Loucy (cell line): ENCODE results near the gene RPS27L.

Source experiments
- H2AFZ ChIP-seq: fragments of 200-600 bp; sonication (generic); 2 replicates; pipeline ENCODE4 v1.6.0; 2016; ENCODE audit warnings: antibody characterized with exemption, mild to moderate bottlenecking, low read length, moderate library complexity
- H3F3A ChIP-seq: fragments of 200-600 bp; 2 replicates; pipeline ENCODE4 v1.6.0; 2016; ENCODE audit warnings: antibody characterized with exemption, low read depth, mild to moderate bottlenecking
- H3K27me3 ChIP-seq: fragments of 200-600 bp; sonication (generic); 2 replicates; pipeline ENCODE4 v1.6.1; 2014; ENCODE audit warnings: low read length, mild to moderate bottlenecking; ENCODE audit not compliant: insufficient read depth, poor library complexity, severe bottlenecking
- H3K36me3 ChIP-seq: fragments of 200-600 bp; sonication (generic); 2 replicates; pipeline ENCODE4 v1.6.1; 2016; ENCODE audit warnings: low read length; ENCODE audit not compliant: insufficient read depth
- H3K4me1 ChIP-seq: fragments of 200-600 bp; sonication (generic); 2 replicates; pipeline ENCODE4 v1.5.1; 2014; ENCODE audit warnings: low read length, mild to moderate bottlenecking; ENCODE audit not compliant: insufficient read depth, poor library complexity, severe bottlenecking
- H3K4me2 ChIP-seq: fragments of 200-600 bp; sonication (generic); 2 replicates; pipeline ENCODE4 v1.6.0; 2014; ENCODE audit warnings: antibody characterized with exemption, low read length, low read depth, mild to moderate bottlenecking; ENCODE audit not compliant: poor library complexity, severe bottlenecking
- H3K4me3 ChIP-seq: fragments of 200-600 bp; sonication (generic); 2 replicates; pipeline ENCODE4 v1.5.1; 2014; ENCODE audit warnings: low read length, mild to moderate bottlenecking, mixed read lengths; ENCODE audit not compliant: poor library complexity, severe bottlenecking
- H3K79me2 ChIP-seq: fragments of 200-600 bp; sonication (generic); 2 replicates; pipeline ENCODE4 v1.6.1; 2014; ENCODE audit warnings: low read length; ENCODE audit not compliant: insufficient read depth
- H3K9ac ChIP-seq: fragments of 200-600 bp; sonication (generic); 2 replicates; pipeline ENCODE4 v1.6.0; 2014; ENCODE audit warnings: mild to moderate bottlenecking, low read depth, low read length, moderate library complexity; ENCODE audit not compliant: poor library complexity, severe bottlenecking
- H3K9me2 ChIP-seq: fragments of 200-600 bp; sonication (generic); replicated peaks from 2 replicates; pipeline ENCODE4 v1.6.1; 2016; ENCODE audit warnings: low read depth, low read length, mixed read lengths
- H3K9me3 ChIP-seq: fragments of 200-600 bp; sonication (generic); 2 replicates; pipeline ENCODE4 v1.6.1; 2014; ENCODE audit warnings: mild to moderate bottlenecking, antibody characterized with exemption, low read length, low read depth; ENCODE audit not compliant: insufficient read depth
- H4K20me1 ChIP-seq: fragments of 200-600 bp; sonication (generic); 2 replicates; pipeline ENCODE4 v1.6.0; 2014; ENCODE audit warnings: antibody characterized with exemption, low read length, mild to moderate bottlenecking; ENCODE audit not compliant: insufficient read depth, poor library complexity, severe bottlenecking
- CTCF ChIP-seq: fragments of 200-600 bp; sonication (generic); conservative IDR thresholded peaks from 2 replicates; pipeline ENCODE4 v1.5.1; 2014; ENCODE audit warnings: mild to moderate bottlenecking, antibody characterized with exemption, low read length
- EZH2phosphoT487 ChIP-seq: fragments of 200-600 bp; IDR thresholded peaks from 2 replicates; pipeline ENCODE4 v1.6.1; 2018; ENCODE audit warnings: antibody characterized with exemption, mild to moderate bottlenecking, moderate library complexity, borderline replicate concordance

The RPS27L gene

GRCh38 chr15:63111481-63111880, 45.8 kb downstream of the RPS27L start:
- H3K4me3 ChIP-seq: no peak overlapping the region
- H3F3A ChIP-seq: 0 out of 2 replicates have a peak, but pooled peaks cover 2% of the 10 kb centered on the region
- H3K4me2 ChIP-seq: peak overlapping the region; percentile 16
- H3K9ac ChIP-seq: peak overlapping the region; percentile 9
- TF ChIP-seq CTCF: no peak
- peaks cover 30% of the 10 kb centered on the region for H3K4me1 ChIP-seq
- H3K9me2 ChIP-seq: no peaks in the 10 kb centered on the region
- H3K9me3 ChIP-seq: no peaks in the 10 kb centered on the region
- no peaks in the 10 kb centered on the region for H3K27me3 ChIP-seq
- H3K79me2 ChIP-seq: no peaks in the 10 kb centered on the region
- H2AFZ ChIP-seq: peak overlapping the region; percentile 81
- no peaks in the 10 kb centered on the region for H4K20me1 ChIP-seq
- no peaks in the 10 kb centered on the region for H3K36me3 ChIP-seq

DNA sequence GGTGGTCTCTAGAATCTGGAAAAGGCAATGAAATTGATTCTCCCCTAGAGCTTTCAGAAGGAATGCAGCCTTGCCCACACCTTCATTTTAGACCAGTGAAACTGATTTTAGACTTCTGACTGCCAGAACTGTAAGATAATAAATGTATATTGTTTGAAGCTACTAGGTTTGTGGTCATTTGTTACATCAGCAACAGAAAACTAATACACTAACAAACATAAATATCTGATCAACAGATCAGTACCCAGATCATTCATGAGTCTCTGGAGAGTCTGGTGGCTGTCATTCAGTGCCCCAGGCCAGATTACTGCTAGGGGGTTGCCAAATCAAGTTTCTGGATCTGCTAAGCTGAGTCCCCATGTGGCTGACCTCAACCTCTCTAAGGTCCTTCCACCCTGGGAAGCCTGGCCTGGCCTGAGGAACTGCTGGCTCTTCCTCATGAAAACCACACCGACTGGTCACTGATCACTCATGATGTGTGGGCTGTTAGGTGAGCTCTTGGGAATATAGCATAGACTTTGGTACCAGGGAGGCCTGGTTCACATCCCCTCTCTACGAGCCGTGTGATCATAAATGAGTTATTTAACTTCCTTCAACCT, 46.8 kb downstream of the RPS27L start:
- H3K9me2 ChIP-seq: no peaks in the 10 kb centered on the region
- H3K9ac ChIP-seq: no peak overlapping the region
- 0 out of 2 replicates have a peak, but pooled peaks cover 2% of the 10 kb centered on the region for H3F3A ChIP-seq
- H3K36me3 ChIP-seq: no peaks in the 10 kb centered on the region
- H3K4me2 ChIP-seq: no peak overlapping the region
- H3K4me1 ChIP-seq: peaks cover 30% of the 10 kb centered on the region
- no peaks in the 10 kb centered on the region; the same call in 1 of the 2 replicates for H3K9me3 ChIP-seq
- no peak overlapping the region for H3K4me3 ChIP-seq
- no peaks in the 10 kb centered on the region for H4K20me1 ChIP-seq
- TF ChIP-seq CTCF (no peak), EZH2phosphoT487 (no peak)
- no peaks in the 10 kb centered on the region for H3K79me2 ChIP-seq
- H3K27me3 ChIP-seq: no peaks in the 10 kb centered on the region
- H2AFZ ChIP-seq: peak overlapping the region; percentile 81

- no peak overlapping the region for H3K9ac ChIP-seq
- H3K36me3 ChIP-seq: no peaks in the 10 kb centered on the region
- H3K4me1 ChIP-seq: peaks cover 30% of the 10 kb centered on the region
- H2AFZ ChIP-seq: no peak overlapping the region
- no peak overlapping the region for H3K4me2 ChIP-seq
- no peaks in the 10 kb centered on the region for H3K9me2 ChIP-seq
- no peaks in the 10 kb centered on the region for H4K20me1 ChIP-seq
- H3K4me3 ChIP-seq: no peak overlapping the region
- TF ChIP-seq CTCF (no peak), EZH2phosphoT487 (no peak)
- H3F3A ChIP-seq: 0 out of 2 replicates have a peak, but pooled peaks cover 2% of the 10 kb centered on the region
- H3K9me3 ChIP-seq: no peaks in the 10 kb centered on the region; the same call in 1 of the 2 replicates
- H3K79me2 ChIP-seq: no peaks in the 10 kb centered on the region
- H3K27me3 ChIP-seq: no peaks in the 10 kb centered on the region
Measured at GRCh38 chr15:63109920-63110319, 47.4 kb downstream of the RPS27L start.
